ENCODE measurements around the gene NT5DC1. TPM values are rescaled to one million over a fixed set of nuclear protein-coding genes. Genes with fewer than 3 reads are reported as not detected.

The NT5DC1 gene
- total RNA-seq, 1 experiment from 2014 or later: 61.9 TPM

- no peaks in the 10 kb centered on the region for H3K36me3 Mint-ChIP-seq (ENCODE audit: insufficient read depth, unreplicated experiment)
- CTCF ChIA-PET: no interaction called here
- BruUV-seq (replicated peaks): no TSS peak
- no peaks in the 10 kb centered on the region for H3K9me3 Mint-ChIP-seq (ENCODE audit: low read depth, unreplicated experiment)
- no peak overlapping the region for H3K27ac Mint-ChIP-seq (ENCODE audit: unreplicated experiment)
- intact Hi-C loops (cut with micrococcal nuclease; ENCODE audit: unreplicated experiment): no loop called here
- H3K4me1 Mint-ChIP-seq (ENCODE audit: low read depth, unreplicated experiment): peaks cover 11% of the 10 kb centered on the region
- no peak for DNase-seq
- H3K4me3 Mint-ChIP-seq (ENCODE audit: low read depth, unreplicated experiment): no peak overlapping the region
- H3K27me3 Mint-ChIP-seq (ENCODE audit: unreplicated experiment): no peaks in the 10 kb centered on the region
- TF ChIP-seq CTCF (IDR thresholded peaks at IDR 0.05; ENCODE audit: unreplicated experiment): no peak
Measured at GRCh38 chr6:116083052-116083451, 17.6 kb upstream of the NT5DC1 start.

- peaks cover 12% of the 10 kb centered on the region for H3K4me1 Mint-ChIP-seq (ENCODE audit: low read depth, unreplicated experiment)
- DNase-seq: no peak
- no peak overlapping the region for H3K27ac Mint-ChIP-seq (ENCODE audit: unreplicated experiment)
- no TSS peak for BruUV-seq (replicated peaks)
- TF ChIP-seq CTCF (IDR thresholded peaks at IDR 0.05; ENCODE audit: unreplicated experiment): no peak
- H3K4me3 Mint-ChIP-seq (ENCODE audit: low read depth, unreplicated experiment): no peak overlapping the region
- H3K9me3 Mint-ChIP-seq (ENCODE audit: low read depth, unreplicated experiment): no peaks in the 10 kb centered on the region
- H3K36me3 Mint-ChIP-seq (ENCODE audit: insufficient read depth, unreplicated experiment): no peaks in the 10 kb centered on the region
- CTCF ChIA-PET: interaction anchor here (0.7 kb wide), 1 partner anchor 138 kb away, joined by 4 read pairs; no protein-coding TSS in a partner anchor
- H3K27me3 Mint-ChIP-seq (ENCODE audit: unreplicated experiment): no peaks in the 10 kb centered on the region
- intact Hi-C loops (cut with micrococcal nuclease; ENCODE audit: unreplicated experiment): no loop called here
Measured at GRCh38 chr6:116084284-116084683, 16.4 kb upstream of the NT5DC1 start.

- no peak for TF ChIP-seq CTCF (IDR thresholded peaks at IDR 0.05; ENCODE audit: unreplicated experiment)
- no TSS peak for BruUV-seq (replicated peaks)
- H3K4me3 Mint-ChIP-seq (ENCODE audit: low read depth, unreplicated experiment): no peak overlapping the region
- H3K27ac Mint-ChIP-seq (ENCODE audit: unreplicated experiment): no peak overlapping the region
- intact Hi-C loops (cut with micrococcal nuclease; ENCODE audit: unreplicated experiment): no loop called here
- CTCF ChIA-PET: interaction anchor here (0.9 to 1.5 kb wide), 3 partner anchors 10 to 77 kb away, joined by 3 to 5 read pairs (median 4); no protein-coding TSS in a partner anchor
- H3K4me1 Mint-ChIP-seq (ENCODE audit: low read depth, unreplicated experiment): peaks cover 12% of the 10 kb centered on the region
- DNase-seq: no peak
- no peaks in the 10 kb centered on the region for H3K36me3 Mint-ChIP-seq (ENCODE audit: insufficient read depth, unreplicated experiment)
- H3K9me3 Mint-ChIP-seq (ENCODE audit: low read depth, unreplicated experiment): no peaks in the 10 kb centered on the region
- no peaks in the 10 kb centered on the region for H3K27me3 Mint-ChIP-seq (ENCODE audit: unreplicated experiment)
Measured at GRCh38 chr6:116087437-116088027, 13.1 kb upstream of the NT5DC1 start.

GRCh38 chr6:116088946-116089345 is 11.7 kb upstream of the NT5DC1 start:
- intact Hi-C loops (cut with micrococcal nuclease; ENCODE audit: unreplicated experiment): no loop called here
- CTCF ChIA-PET: no interaction called here

More at GRCh38 chr6:116088946-116089345, 11.7 kb upstream of the NT5DC1 start:
- no peaks in the 10 kb centered on the region for H3K36me3 Mint-ChIP-seq (ENCODE audit: insufficient read depth, unreplicated experiment)
- no peak for TF ChIP-seq CTCF (IDR thresholded peaks at IDR 0.05; ENCODE audit: unreplicated experiment)
- H3K27me3 Mint-ChIP-seq (ENCODE audit: unreplicated experiment): no peaks in the 10 kb centered on the region
- no peaks in the 10 kb centered on the region for H3K9me3 Mint-ChIP-seq (ENCODE audit: low read depth, unreplicated experiment)
- no peak overlapping the region for H3K27ac Mint-ChIP-seq (ENCODE audit: unreplicated experiment)
- H3K4me3 Mint-ChIP-seq (ENCODE audit: low read depth, unreplicated experiment): no peak overlapping the region
- H3K4me1 Mint-ChIP-seq (ENCODE audit: low read depth, unreplicated experiment): peaks cover 12% of the 10 kb centered on the region
- DNase-seq: no peak
- no TSS peak for BruUV-seq (replicated peaks)

Data from Calu3 (cell line).